Keratinocyte (primary cell): ENCODE results near the gene IL17RD. TPM values are rescaled to one million over a fixed set of nuclear protein-coding genes. Genes with fewer than 3 reads are reported as not detected.

Experiments used
- DNase-seq: peaks from one replicate; pipeline ENCODE4 v3.0.0-alpha.2; 2011; ENCODE audit warnings: low read depth, missing footprints, low spot score
- FAIRE-seq: peaks from 2 replicates; lab custom pipeline; 2011; peaks lifted over from hg19 to GRCh38; lab: Jason Lieb, UNC
- H2AFZ ChIP-seq: 2 replicates; pipeline ENCODE4 v1.6.0; 2012; ENCODE audit warnings: low read length, control low read depth, inconsistent platforms; ENCODE audit not compliant: control insufficient read depth
- H3K27ac ChIP-seq: 2 replicates; pipeline ENCODE4 v1.5.1; 2011; ENCODE audit warnings: low read length; ENCODE audit not compliant: control insufficient read depth, insufficient read depth
- H3K27me3 ChIP-seq: 3 replicates; pipeline ENCODE4 v1.6.0; 2011; ENCODE audit warnings: low read length; ENCODE audit not compliant: control insufficient read depth, insufficient read depth; ENCODE audit errors: extremely low read depth
- H3K36me3 ChIP-seq, 2 experiments: 2 replicates in 1 of 2; 3 replicates in 1 of 2; pipeline ENCODE4 v1.5.1; 2011; ENCODE audit warnings: low read length in 2 of 2, mild to moderate bottlenecking in 1 of 2; ENCODE audit not compliant: control insufficient read depth in 2 of 2, insufficient read depth in 2 of 2; ENCODE audit errors: extremely low read depth in 1 of 2
- H3K4me1 ChIP-seq: 3 replicates; pipeline ENCODE4 v1.5.1; 2011; ENCODE audit warnings: low read length; ENCODE audit not compliant: control insufficient read depth, insufficient read depth; ENCODE audit errors: extremely low read depth
- H3K4me2 ChIP-seq: 3 replicates; pipeline ENCODE4 v1.6.0; 2011; ENCODE audit warnings: low read depth, low read length; ENCODE audit not compliant: control insufficient read depth, insufficient read depth; ENCODE audit errors: extremely low read depth
- H3K4me3 ChIP-seq, 3 experiments: fragments of 200-600 bp in 1 of 3; sonication (generic) in 1 of 3; 2 replicates in 2 of 3; 3 replicates in 1 of 3; pipeline ENCODE4 v1.5.1; 2011 to 2016; ENCODE audit warnings: low read length in 3 of 3, mild to moderate bottlenecking in 3 of 3, control low read depth in 2 of 3, inconsistent platforms in 1 of 3, low read depth in 1 of 3, mixed read lengths in 1 of 3, mixed run types in 1 of 3, moderate library complexity in 1 of 3; ENCODE audit not compliant: control insufficient read depth in 2 of 3, insufficient read depth in 2 of 3; ENCODE audit errors: extremely low read depth in 1 of 3
- H3K79me2 ChIP-seq: 2 replicates; pipeline ENCODE4 v1.6.0; 2012; ENCODE audit warnings: low read length; ENCODE audit not compliant: control insufficient read depth, insufficient read depth
- H3K9ac ChIP-seq: 3 replicates; pipeline ENCODE4 v1.6.0; 2011; ENCODE audit warnings: low read length; ENCODE audit not compliant: control insufficient read depth, insufficient read depth; ENCODE audit errors: extremely low read depth
- H3K9me1 ChIP-seq: 3 replicates; pipeline ENCODE4 v1.6.0; 2011; ENCODE audit warnings: low read length; ENCODE audit not compliant: control insufficient read depth, insufficient read depth; ENCODE audit errors: extremely low read depth
- H3K9me3 ChIP-seq: 2 replicates; pipeline ENCODE4 v1.5.1; 2012; ENCODE audit warnings: low read depth, low read length; ENCODE audit not compliant: control insufficient read depth
- H4K20me1 ChIP-seq: 3 replicates; pipeline ENCODE4 v1.6.0; 2011; ENCODE audit warnings: low read length; ENCODE audit not compliant: control insufficient read depth, insufficient read depth; ENCODE audit errors: extremely low read depth
- EZH2 ChIP-seq: IDR thresholded peaks from one replicate; pipeline ENCODE4 v1.6.1; 2012; ENCODE audit warnings: inconsistent platforms, mild to moderate bottlenecking, low read length, moderate library complexity
- dilution Hi-C: fragments of 300-500 bp; cut with MboI; formaldehyde crosslinking; loops from one replicate; pipeline ENCODE4 v1.7.0; 2020; ENCODE audit warnings: low sequenced_read_pairs; ENCODE audit not compliant: extremely low pct_ligation_motif_present
- polyA plus RNA-seq, 5 experiments: library from polyadenylated mRNA; depleted of rRNA in 3 of 5; stranded (reverse) in 3 of 5; stranded (forward) in 1 of 5; unstranded in 1 of 5; fragments of >200 nt; gene quantifications; 1 replicate in 1 of 5; 2 replicates in 3 of 5; 3 replicates in 1 of 5; pipeline versions ENCODE4 v1.2.1 to v1.2.3, GENCODE V29; 2011 to 2012; ENCODE audit warnings: missing spikeins in 2 of 5, low read depth in 1 of 5, low replicate concordance in 1 of 5
- TF ChIP-seq, protein P1 (sequence below), 3 experiments: IDR thresholded peaks in 1 of 3; conservative IDR thresholded peaks in 1 of 3; optimal IDR thresholded peaks in 1 of 3; 2 replicates in 2 of 3; 3 replicates in 1 of 3; pipeline versions ENCODE3 to v1.5.1; 2011; ENCODE audit warnings: low read length in 3 of 3, mild to moderate bottlenecking in 3 of 3, moderate library complexity in 2 of 3, control low read depth in 1 of 3, inconsistent platforms in 1 of 3; ENCODE audit not compliant: insufficient read depth in 2 of 3; ENCODE audit errors: extremely low read depth in 1 of 3

IL17RD gene
- polyA plus RNA-seq, 1 donor (not counting 4 experiments of a cell fraction or from before 2014, with no cell fraction given), result 1.4 TPM

DNA sequence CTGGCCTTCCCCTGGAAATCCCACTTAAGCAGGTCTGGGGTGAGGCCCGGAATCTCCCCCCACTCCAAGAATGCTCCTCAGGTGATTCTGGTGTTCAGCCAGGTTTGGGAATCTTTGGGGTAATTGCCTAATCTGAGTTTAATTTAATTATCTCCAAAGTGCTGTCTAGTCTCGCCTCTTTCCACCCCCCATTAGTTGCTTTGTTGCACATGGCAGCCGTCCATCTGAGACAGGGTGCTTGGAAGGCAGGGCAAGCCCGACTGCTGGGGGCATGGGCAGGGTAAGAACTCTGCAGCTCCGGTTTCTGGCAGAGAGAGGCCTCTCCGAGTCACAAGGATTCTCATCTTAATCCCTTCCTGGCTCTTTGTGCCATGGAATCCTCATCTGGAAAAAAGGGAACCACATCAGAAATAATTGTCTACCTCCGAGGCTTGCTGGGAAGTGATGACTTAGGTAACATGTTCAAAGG, 15.0 kb downstream of the IL17RD start:
- TF ChIP-seq, protein P1, sequence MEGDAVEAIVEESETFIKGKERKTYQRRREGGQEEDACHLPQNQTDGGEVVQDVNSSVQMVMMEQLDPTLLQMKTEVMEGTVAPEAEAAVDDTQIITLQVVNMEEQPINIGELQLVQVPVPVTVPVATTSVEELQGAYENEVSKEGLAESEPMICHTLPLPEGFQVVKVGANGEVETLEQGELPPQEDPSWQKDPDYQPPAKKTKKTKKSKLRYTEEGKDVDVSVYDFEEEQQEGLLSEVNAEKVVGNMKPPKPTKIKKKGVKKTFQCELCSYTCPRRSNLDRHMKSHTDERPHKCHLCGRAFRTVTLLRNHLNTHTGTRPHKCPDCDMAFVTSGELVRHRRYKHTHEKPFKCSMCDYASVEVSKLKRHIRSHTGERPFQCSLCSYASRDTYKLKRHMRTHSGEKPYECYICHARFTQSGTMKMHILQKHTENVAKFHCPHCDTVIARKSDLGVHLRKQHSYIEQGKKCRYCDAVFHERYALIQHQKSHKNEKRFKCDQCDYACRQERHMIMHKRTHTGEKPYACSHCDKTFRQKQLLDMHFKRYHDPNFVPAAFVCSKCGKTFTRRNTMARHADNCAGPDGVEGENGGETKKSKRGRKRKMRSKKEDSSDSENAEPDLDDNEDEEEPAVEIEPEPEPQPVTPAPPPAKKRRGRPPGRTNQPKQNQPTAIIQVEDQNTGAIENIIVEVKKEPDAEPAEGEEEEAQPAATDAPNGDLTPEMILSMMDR (optimal IDR thresholded peaks at IDR 0.05 in 1 of 3, IDR thresholded peaks at IDR 0.05 in 1 of 3, conservative IDR thresholded peaks at IDR 0.05 in 1 of 3; ENCODE audit: extremely low read depth in 1 of 3, insufficient read depth in 2 of 3, low read length in 3 of 3), result no peak
- TF ChIP-seq EZH2, result no peak
- Histone ChIP-seq H4K20me1 (no peaks in the 10 kb centered on the region), H3K79me2 (no peaks in the 10 kb centered on the region), H3K36me3 (no peaks in the 10 kb centered on the region), H3K27me3 (no peaks in the 10 kb centered on the region), H3K9me1 (no peaks in the 10 kb centered on the region), H3K9ac (no peak overlapping the region), H3K4me1 (no peaks in the 10 kb centered on the region), H2AFZ (no peak overlapping the region), H3K4me3 (no peak overlapping the region), H3K27ac (no peak overlapping the region), H3K9me3 (no peaks in the 10 kb centered on the region), H3K4me2 (no peak overlapping the region)
- FAIRE-seq, result no peak
- DNase-seq, result no peak
- dilution Hi-C loops, result no loop called here

DNA sequence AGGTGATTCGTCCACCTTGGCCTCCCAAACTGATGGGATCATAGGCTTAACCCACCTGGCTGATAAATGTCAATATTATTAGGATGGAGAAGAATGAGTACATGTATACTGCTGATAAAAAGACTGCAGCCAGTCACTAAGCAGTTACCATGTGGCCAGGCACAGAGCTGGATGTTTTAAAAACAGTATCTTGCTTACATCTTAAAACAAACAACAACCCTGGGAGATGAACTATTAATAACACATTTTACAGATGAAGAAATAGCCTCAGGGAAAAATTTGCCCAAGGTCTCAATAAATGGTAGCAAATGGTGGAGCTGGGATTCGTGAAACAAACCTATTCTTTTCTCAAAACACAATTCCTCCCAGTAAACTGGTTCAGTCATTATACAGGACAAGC, 18.1 kb downstream of the IL17RD start:
- Histone ChIP-seq H3K36me3 (no peaks in the 10 kb centered on the region), H3K4me2 (no peak overlapping the region), H3K27me3 (no peaks in the 10 kb centered on the region), H3K9me3 (no peaks in the 10 kb centered on the region), H4K20me1 (no peaks in the 10 kb centered on the region), H3K27ac (no peak overlapping the region), H3K4me1 (no peaks in the 10 kb centered on the region), H3K9ac (no peak overlapping the region), H3K9me1 (no peaks in the 10 kb centered on the region), H3K79me2 (no peaks in the 10 kb centered on the region), H2AFZ (no peak overlapping the region), H3K4me3 (no peak overlapping the region)
- TF ChIP-seq, protein P1 (optimal IDR thresholded peaks at IDR 0.05 in 1 of 3, IDR thresholded peaks at IDR 0.05 in 1 of 3, conservative IDR thresholded peaks at IDR 0.05 in 1 of 3; ENCODE audit: extremely low read depth in 1 of 3, insufficient read depth in 2 of 3, low read length in 3 of 3), result no peak
- no peak for TF ChIP-seq EZH2
- DNase-seq (no peak), FAIRE-seq (no peak)
- dilution Hi-C loops, result no loop called here
